ENCODE measurements around the gene ABCD4. TPM values are rescaled to one million over a fixed set of nuclear protein-coding genes. Genes with fewer than 3 reads are reported as not detected.

The ABCD4 gene
- polyA plus RNA-seq, 1 experiment = 12.4 TPM

- Histone ChIP-seq H3K4me3 (ENCODE audit: low read depth, low read length) (no peak overlapping the region), H3K36me3 (ENCODE audit: control insufficient read depth, insufficient read depth, low read length) (no peaks in the 10 kb centered on the region), H3K27me3 (ENCODE audit: control insufficient read depth, insufficient read depth, low read length) (peaks cover 32% of the 10 kb centered on the region)
- no peak for DNase-seq (ENCODE audit: low read depth)
- POLR2A ChIA-PET = no interaction called here
- TF ChIP-seq, protein P1, sequence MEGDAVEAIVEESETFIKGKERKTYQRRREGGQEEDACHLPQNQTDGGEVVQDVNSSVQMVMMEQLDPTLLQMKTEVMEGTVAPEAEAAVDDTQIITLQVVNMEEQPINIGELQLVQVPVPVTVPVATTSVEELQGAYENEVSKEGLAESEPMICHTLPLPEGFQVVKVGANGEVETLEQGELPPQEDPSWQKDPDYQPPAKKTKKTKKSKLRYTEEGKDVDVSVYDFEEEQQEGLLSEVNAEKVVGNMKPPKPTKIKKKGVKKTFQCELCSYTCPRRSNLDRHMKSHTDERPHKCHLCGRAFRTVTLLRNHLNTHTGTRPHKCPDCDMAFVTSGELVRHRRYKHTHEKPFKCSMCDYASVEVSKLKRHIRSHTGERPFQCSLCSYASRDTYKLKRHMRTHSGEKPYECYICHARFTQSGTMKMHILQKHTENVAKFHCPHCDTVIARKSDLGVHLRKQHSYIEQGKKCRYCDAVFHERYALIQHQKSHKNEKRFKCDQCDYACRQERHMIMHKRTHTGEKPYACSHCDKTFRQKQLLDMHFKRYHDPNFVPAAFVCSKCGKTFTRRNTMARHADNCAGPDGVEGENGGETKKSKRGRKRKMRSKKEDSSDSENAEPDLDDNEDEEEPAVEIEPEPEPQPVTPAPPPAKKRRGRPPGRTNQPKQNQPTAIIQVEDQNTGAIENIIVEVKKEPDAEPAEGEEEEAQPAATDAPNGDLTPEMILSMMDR (IDR thresholded peaks at IDR 0.05; ENCODE audit: insufficient read depth, low read depth, low read length) = no peak
- CTCF ChIA-PET = interaction anchor here (0.6 to 2.0 kb wide), 4 partner anchors 14 to 130 kb away, joined by 3 to 9 read pairs (median 4); no protein-coding TSS in a partner anchor
Measured at GRCh38 chr14:74348735-74349463, 46.2 kb upstream of the ABCD4 start.

- Histone ChIP-seq H3K36me3 (ENCODE audit: control insufficient read depth, insufficient read depth, low read length) (no peaks in the 10 kb centered on the region), H3K27me3 (ENCODE audit: control insufficient read depth, insufficient read depth, low read length) (peaks cover 32% of the 10 kb centered on the region), H3K4me3 (ENCODE audit: low read depth, low read length) (no peak within 1 kb of the TSS)
- TF ChIP-seq, protein P1 (IDR thresholded peaks at IDR 0.05; ENCODE audit: insufficient read depth, low read depth, low read length) = no peak
- no peak for DNase-seq (ENCODE audit: low read depth)
- CTCF ChIA-PET = interaction anchor here (0.9 kb wide), 1 partner anchor 15 kb away, joined by 3 read pairs; no protein-coding TSS in a partner anchor
- POLR2A ChIA-PET = interaction anchor here (0.5 kb wide), 1 partner anchor 108 kb away, joined by 4 read pairs; no protein-coding TSS in a partner anchor
Measured at GRCh38 chr14:74348241-74348734, 45.6 kb upstream of the ABCD4 start, which contains the start of gene VRTN. Gene VRTN (plus strand): TSS chr14:74348471. CDS start chr14:74356784, 8,313 bp downstream.

DNA sequence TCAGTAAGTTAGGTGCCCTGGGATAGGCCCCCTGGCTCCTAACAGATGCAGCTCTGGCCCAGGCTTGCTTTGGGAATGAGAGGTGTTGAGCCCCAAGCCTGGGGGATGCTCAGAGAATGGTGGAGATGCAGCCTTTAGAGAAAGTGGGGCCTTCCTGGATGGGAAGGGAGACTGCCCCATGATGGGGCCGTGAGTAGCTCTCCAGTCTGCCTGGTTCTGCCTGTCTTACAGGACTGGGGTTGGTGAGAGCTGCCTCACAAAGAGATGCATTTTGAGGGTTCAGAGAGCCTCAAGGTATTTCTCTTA is 45.0 kb upstream of the ABCD4 start:
- TF ChIP-seq, protein P1 (IDR thresholded peaks at IDR 0.05; ENCODE audit: insufficient read depth, low read depth, low read length) = no peak
- POLR2A ChIA-PET = interaction anchor here (0.5 kb wide), 1 partner anchor 108 kb away, joined by 4 read pairs; no protein-coding TSS in a partner anchor
- no peak overlapping the region for H3K4me3 ChIP-seq (ENCODE audit: low read depth, low read length)
- H3K27me3 ChIP-seq (ENCODE audit: control insufficient read depth, insufficient read depth, low read length) = peaks cover 32% of the 10 kb centered on the region
- CTCF ChIA-PET = interaction anchor here (0.9 kb wide), 1 partner anchor 133 kb away, joined by 3 read pairs; no protein-coding TSS in a partner anchor
- no peaks in the 10 kb centered on the region for H3K36me3 ChIP-seq (ENCODE audit: control insufficient read depth, insufficient read depth, low read length)
- DNase-seq (ENCODE audit: low read depth) = no peak

DNA sequence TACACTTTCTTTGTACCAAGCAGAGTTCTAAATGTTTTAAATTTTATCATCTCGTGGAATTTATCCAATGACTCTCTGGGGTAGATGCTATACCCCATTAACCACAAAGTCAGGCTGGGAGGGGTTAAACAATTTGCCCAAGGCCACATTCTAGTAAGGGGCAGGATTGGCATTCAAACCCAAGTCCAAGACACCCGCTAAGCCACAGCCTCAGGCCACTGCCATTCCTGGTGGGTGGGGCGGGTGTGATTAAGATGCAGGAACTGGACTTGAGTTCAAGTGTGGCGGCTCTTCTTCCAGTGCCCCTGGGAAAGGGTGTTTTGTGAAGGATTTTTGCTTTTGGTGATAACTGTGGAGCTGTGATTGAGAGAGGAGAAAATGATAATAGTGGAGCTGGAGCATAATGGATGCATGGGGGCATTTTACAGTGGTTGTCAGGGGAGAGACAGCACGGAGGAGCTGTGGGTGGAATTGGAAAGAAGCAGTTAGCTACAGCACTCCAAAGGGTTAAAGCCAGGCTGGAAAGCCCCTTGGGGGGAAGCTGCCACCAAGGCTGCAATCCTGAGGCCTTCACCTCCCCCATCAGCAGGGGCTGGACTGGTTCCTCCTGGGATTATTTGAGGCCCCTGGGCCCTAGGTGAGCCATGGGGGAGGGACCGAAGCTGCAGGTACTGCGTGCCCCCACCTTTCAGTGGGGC is 44.5 kb upstream of the ABCD4 start:
- ChIA-PET CTCF (interaction anchor here (0.9 kb wide), 1 partner anchor 133 kb away, joined by 3 read pairs; no protein-coding TSS in a partner anchor), POLR2A (no interaction called here)
- Histone ChIP-seq H3K4me3 (ENCODE audit: low read depth, low read length) (no peak overlapping the region), H3K27me3 (ENCODE audit: control insufficient read depth, insufficient read depth, low read length) (peaks cover 32% of the 10 kb centered on the region), H3K36me3 (ENCODE audit: control insufficient read depth, insufficient read depth, low read length) (no peaks in the 10 kb centered on the region)
- TF ChIP-seq, protein P1 (IDR thresholded peaks at IDR 0.05; ENCODE audit: insufficient read depth, low read depth, low read length) = no peak
- DNase-seq (ENCODE audit: low read depth) = no peak

DNA sequence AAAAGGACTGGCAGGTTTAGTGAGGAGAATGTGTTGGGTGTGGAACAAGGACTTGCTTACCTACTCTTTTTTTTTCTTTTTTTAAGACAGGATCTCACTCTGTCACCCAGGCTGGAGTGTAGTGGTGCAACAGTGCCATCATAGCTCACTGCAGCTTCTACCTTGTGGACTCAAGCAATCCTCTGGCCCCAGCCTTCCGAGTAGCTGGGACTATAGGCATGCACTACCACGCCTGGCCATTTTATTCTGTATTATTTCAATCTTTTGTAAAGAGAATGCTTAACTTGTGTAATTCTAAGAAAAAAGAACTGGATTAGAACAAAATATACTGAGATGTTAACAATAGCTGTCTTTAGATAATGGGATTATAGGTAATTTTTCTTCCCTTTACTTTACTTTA is 43.6 kb upstream of the ABCD4 start:
- Histone ChIP-seq H3K36me3 (ENCODE audit: control insufficient read depth, insufficient read depth, low read length) (no peaks in the 10 kb centered on the region), H3K4me3 (ENCODE audit: low read depth, low read length) (no peak overlapping the region), H3K27me3 (ENCODE audit: control insufficient read depth, insufficient read depth, low read length) (peaks cover 31% of the 10 kb centered on the region)
- POLR2A ChIA-PET = no interaction called here
- no peak for DNase-seq (ENCODE audit: low read depth)
- CTCF ChIA-PET = interaction anchor here (1.0 kb wide), 1 partner anchor 9 kb away, joined by 4 read pairs; no protein-coding TSS in a partner anchor
- TF ChIP-seq, protein P1 (IDR thresholded peaks at IDR 0.05; ENCODE audit: insufficient read depth, low read depth, low read length) = no peak

Data from BJ (cell line).